ENCODE data around the gene TEDDM1.
"Not testable (repeated sequence)": the region's sequence is repeated elsewhere in the genome, so short reads cannot be mapped to it uniquely, and the experiment has no call there.

The TEDDM1 gene

GRCh38 chr1:182400567-182400966 lies at the start of gene TEDDM1:
TSS of gene TEDDM1 (minus strand) at chr1:182400667. CDS start at chr1:182400485, 182 bp downstream.
- DNase-seq (ENCODE audit: low read depth in 2 of 3, low spot score in 2 of 3), result no peak

GRCh38 chr1:182450087-182450486 lies 49.6 kb upstream of the TEDDM1 start, which contains the start of gene RGSL1:
TSS of gene RGSL1 (plus strand) at chr1:182450146. CDS start at chr1:182450166, 20 bp downstream.
- DNase-seq (ENCODE audit: low read depth in 2 of 3, low spot score in 2 of 3), result no peak

- DNase-seq (ENCODE audit: low read depth in 2 of 3, low spot score in 2 of 3), result no peak
Observed at GRCh38 chr1:182447660-182448059, 47.2 kb upstream of the TEDDM1 start.

- not testable (repeated sequence) for DNase-seq (ENCODE audit: low read depth in 2 of 3, low spot score in 2 of 3)
Observed at GRCh38 chr1:182447124-182447523, 46.7 kb upstream of the TEDDM1 start.

GRCh38 chr1:182446033-182446669 lies 45.7 kb upstream of the TEDDM1 start:
- DNase-seq (ENCODE audit: low read depth in 2 of 3, low spot score in 2 of 3), result no peak

- DNase-seq (ENCODE audit: low read depth in 2 of 3, low spot score in 2 of 3), result no peak
Observed at GRCh38 chr1:182444497-182444896, 44.0 kb upstream of the TEDDM1 start.

GRCh38 chr1:182442333-182442732 lies 41.9 kb upstream of the TEDDM1 start:
- no peak for DNase-seq (ENCODE audit: low read depth in 2 of 3, low spot score in 2 of 3)

GRCh38 chr1:182441719-182442118 lies 41.3 kb upstream of the TEDDM1 start:
- DNase-seq (ENCODE audit: low read depth in 2 of 3, low spot score in 2 of 3), result no peak

GRCh38 chr1:182438326-182438725 lies 37.9 kb upstream of the TEDDM1 start:
- DNase-seq (ENCODE audit: low read depth in 2 of 3, low spot score in 2 of 3), result no peak

- DNase-seq (ENCODE audit: low read depth in 2 of 3, low spot score in 2 of 3), result no peak
Observed at GRCh38 chr1:182433580-182433979, 33.1 kb upstream of the TEDDM1 start.

- no peak for DNase-seq (ENCODE audit: low read depth in 2 of 3, low spot score in 2 of 3)
Observed at GRCh38 chr1:182431278-182431677, 30.8 kb upstream of the TEDDM1 start.

- peak in 2 of 3 experiments; percentile 11 to 14 for DNase-seq (ENCODE audit: low read depth in 2 of 3, low spot score in 2 of 3)
Observed at GRCh38 chr1:182430263-182431068, 30.0 kb upstream of the TEDDM1 start.

- DNase-seq (ENCODE audit: low read depth in 2 of 3, low spot score in 2 of 3), result no peak
Observed at GRCh38 chr1:182428043-182428442, 27.6 kb upstream of the TEDDM1 start.

GRCh38 chr1:182426442-182427430 lies 26.3 kb upstream of the TEDDM1 start:
- DNase-seq (ENCODE audit: low read depth in 2 of 3, low spot score in 2 of 3), result no peak

GRCh38 chr1:182415789-182416188 lies 15.3 kb upstream of the TEDDM1 start:
- DNase-seq (ENCODE audit: low read depth in 2 of 3, low spot score in 2 of 3), result no peak

GRCh38 chr1:182413969-182414368 lies 13.5 kb upstream of the TEDDM1 start:
- no peak for DNase-seq (ENCODE audit: low read depth in 2 of 3, low spot score in 2 of 3)

GRCh38 chr1:182413486-182413885 lies 13.0 kb upstream of the TEDDM1 start:
- no peak for DNase-seq (ENCODE audit: low read depth in 2 of 3, low spot score in 2 of 3)

GRCh38 chr1:182410620-182411273 lies 10.3 kb upstream of the TEDDM1 start:
- DNase-seq (ENCODE audit: low read depth in 2 of 3, low spot score in 2 of 3), result no peak

GRCh38 chr1:182410138-182410537 lies 9.7 kb upstream of the TEDDM1 start:
- no peak for DNase-seq (ENCODE audit: low read depth in 2 of 3, low spot score in 2 of 3)

- DNase-seq (ENCODE audit: low read depth in 2 of 3, low spot score in 2 of 3), result no peak
Observed at GRCh38 chr1:182408435-182409075, 8.1 kb upstream of the TEDDM1 start.

Measured in activated CD8-positive, alpha-beta memory T cell treated with anti-CD3 and anti-CD28 coated beads for 48 hours (primary cell).